GM06990 (cell line): ENCODE data around the gene NCOA5.
"Not testable (repeated sequence)": the region's sequence is repeated elsewhere in the genome, so short reads cannot be mapped to it uniquely, and the experiment has no call there.

ENCODE experiments used
- DNase-seq: peaks from one replicate; pipeline ENCODE4 v3.0.0-alpha.2; 2011; ENCODE audit not compliant: insufficient read length; ENCODE audit errors: extremely low read depth
- H3K27me3 ChIP-seq: replicated peaks from 2 replicates; pipeline ENCODE4 v1.6.0; 2011; ENCODE audit warnings: low read length; ENCODE audit not compliant: control insufficient read depth, insufficient read depth
- H3K36me3 ChIP-seq: 2 replicates; pipeline ENCODE4 v1.5.1; 2011; ENCODE audit warnings: low read length; ENCODE audit not compliant: control insufficient read depth, insufficient read depth
- H3K4me3 ChIP-seq: replicated peaks from 2 replicates; pipeline ENCODE4 v1.5.1; 2011; ENCODE audit warnings: low read depth, mild to moderate bottlenecking, control low read depth, low read length
- TF ChIP-seq, protein P1 (sequence below): IDR thresholded peaks from 2 replicates; pipeline ENCODE4 v1.5.1; 2011; ENCODE audit warnings: low read length, control low read depth, mild to moderate bottlenecking, inconsistent platforms; ENCODE audit not compliant: insufficient read depth, poor library complexity, severe bottlenecking

NCOA5 gene

DNA sequence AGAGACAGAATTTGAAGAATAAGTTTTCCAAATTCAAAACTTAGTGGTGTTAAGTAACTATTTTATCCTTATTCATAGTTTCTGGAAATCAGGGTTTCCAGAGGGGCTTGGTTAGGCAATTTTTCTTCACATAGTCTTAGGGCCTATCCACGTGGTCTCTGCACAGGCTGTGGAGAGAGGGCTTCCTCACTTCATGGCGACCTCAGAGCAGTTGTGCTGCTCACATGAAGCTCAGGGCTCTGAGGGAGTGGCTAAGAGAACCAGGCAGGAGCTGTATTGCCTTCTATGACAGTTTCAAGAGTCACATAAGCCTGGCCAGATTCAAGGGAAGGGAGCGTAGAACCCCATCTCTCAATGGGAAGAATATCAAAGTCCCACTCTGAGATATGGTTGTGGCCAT, 14.5 kb upstream of the NCOA5 start:
- Histone ChIP-seq H3K27me3 (no peaks in the 10 kb centered on the region; the same call in 1 of the 2 replicates), H3K36me3 (no peaks in the 10 kb centered on the region), H3K4me3 (no peak overlapping the region)
- TF ChIP-seq, protein P1, sequence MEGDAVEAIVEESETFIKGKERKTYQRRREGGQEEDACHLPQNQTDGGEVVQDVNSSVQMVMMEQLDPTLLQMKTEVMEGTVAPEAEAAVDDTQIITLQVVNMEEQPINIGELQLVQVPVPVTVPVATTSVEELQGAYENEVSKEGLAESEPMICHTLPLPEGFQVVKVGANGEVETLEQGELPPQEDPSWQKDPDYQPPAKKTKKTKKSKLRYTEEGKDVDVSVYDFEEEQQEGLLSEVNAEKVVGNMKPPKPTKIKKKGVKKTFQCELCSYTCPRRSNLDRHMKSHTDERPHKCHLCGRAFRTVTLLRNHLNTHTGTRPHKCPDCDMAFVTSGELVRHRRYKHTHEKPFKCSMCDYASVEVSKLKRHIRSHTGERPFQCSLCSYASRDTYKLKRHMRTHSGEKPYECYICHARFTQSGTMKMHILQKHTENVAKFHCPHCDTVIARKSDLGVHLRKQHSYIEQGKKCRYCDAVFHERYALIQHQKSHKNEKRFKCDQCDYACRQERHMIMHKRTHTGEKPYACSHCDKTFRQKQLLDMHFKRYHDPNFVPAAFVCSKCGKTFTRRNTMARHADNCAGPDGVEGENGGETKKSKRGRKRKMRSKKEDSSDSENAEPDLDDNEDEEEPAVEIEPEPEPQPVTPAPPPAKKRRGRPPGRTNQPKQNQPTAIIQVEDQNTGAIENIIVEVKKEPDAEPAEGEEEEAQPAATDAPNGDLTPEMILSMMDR: no peak
- DNase-seq: no peak

DNA sequence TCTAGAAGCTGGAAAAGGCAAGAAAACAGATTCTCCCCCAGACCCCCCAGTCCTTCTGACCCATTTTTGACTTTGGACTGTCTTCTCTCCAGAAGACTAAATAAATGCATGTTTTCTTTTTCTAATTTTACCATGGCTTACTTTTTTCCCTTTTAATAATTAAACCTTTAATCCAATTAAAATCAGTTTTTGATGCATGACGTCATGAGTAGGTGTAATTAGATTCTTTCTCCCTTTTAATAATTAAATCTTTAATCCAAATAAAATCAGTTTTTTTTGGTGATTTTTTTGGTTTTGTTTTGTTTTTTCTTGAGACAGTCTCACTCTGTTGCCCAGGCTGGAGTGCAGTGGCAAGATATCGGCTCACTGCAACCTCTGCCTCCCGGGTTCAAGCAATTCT, 13.2 kb upstream of the NCOA5 start:
- no peak for DNase-seq
- no peaks in the 10 kb centered on the region; the same call in 1 of the 2 replicates for H3K27me3 ChIP-seq
- H3K36me3 ChIP-seq: no peaks in the 10 kb centered on the region
- TF ChIP-seq, protein P1: no peak
- no peak overlapping the region for H3K4me3 ChIP-seq

- no peak for DNase-seq
- no peak overlapping the region for H3K4me3 ChIP-seq
- TF ChIP-seq, protein P1: no peak
- no peaks in the 10 kb centered on the region; the same call in 1 of the 2 replicates for H3K27me3 ChIP-seq
- H3K36me3 ChIP-seq: no peaks in the 10 kb centered on the region
Measured at GRCh38 chr20:46101957-46102356, 12.2 kb upstream of the NCOA5 start.

DNA sequence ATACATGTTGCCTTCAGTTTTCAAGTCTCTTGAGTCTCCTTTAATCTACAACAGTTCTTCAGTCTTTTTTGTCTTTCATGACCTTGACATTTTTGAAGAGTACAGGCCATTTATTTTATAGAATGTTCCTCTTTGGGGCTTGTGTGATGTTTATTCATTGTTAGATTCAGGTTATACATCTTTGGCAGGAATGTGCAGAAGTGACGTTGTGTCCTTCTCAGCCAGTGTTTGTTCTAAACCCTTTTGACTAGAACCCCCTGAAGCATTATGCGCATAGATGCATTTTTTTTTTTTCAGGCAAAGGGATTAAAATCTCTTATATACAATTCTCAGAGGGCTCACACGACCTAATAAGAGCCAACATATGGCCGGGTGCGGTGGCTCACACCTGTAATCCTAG, 11.2 kb upstream of the NCOA5 start:
- H3K27me3 ChIP-seq: no peaks in the 10 kb centered on the region; the same call in 1 of the 2 replicates
- TF ChIP-seq, protein P1: no peak
- H3K4me3 ChIP-seq: no peak overlapping the region
- H3K36me3 ChIP-seq: no peaks in the 10 kb centered on the region
- DNase-seq: no peak

GRCh38 chr20:46100444-46100843, 10.7 kb upstream of the NCOA5 start:
- DNase-seq, H3K27me3 ChIP-seq, H3K4me3 ChIP-seq, H3K36me3 ChIP-seq: not testable (repeated sequence)

DNA sequence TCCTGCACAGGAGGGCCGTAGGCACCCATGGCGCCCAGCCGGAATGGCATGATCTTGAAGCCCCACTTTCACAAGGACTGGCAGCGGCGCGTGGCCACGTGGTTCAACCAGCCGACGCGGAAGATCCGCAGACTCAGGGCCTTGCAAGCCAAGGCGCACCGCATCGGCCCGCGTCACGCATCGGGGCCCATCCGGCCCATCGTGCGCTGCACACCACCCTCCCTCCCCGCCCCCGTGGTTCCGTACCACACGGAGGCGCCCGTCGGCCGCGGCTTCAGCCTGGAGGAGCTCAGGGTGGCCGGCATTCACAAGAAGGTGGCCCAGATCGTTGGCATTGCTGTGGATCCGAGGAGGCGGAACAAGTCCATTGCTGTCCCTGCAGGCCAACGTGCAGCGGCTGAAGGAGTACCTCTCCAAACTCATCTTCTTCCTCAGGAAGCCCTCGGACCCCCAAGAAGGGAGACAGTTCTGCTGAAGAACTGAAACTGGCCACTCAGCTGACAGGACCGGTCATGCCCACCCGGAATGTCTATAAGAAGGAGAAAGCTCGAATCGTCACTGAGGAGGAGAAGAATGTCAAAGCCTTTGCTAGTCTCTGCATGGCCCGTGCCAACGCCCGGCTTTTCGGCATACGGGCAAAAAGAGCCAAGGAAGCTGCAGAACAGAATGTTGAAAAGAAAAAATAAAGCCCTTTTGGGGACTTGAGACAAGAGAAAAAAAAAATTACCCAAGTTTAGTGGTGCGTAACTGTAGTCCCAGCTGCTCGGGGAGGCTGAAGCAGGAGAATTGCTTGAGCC, 9.9 kb upstream of the NCOA5 start:
- DNase-seq: peak; percentile 82
- H3K27me3 ChIP-seq: no peaks in the 10 kb centered on the region; the same call in 1 of the 2 replicates
- TF ChIP-seq, protein P1: peak; percentile 67
- no peaks in the 10 kb centered on the region for H3K36me3 ChIP-seq
- peak overlapping the region; percentile 30 for H3K4me3 ChIP-seq
